Smooth muscle cell (in vitro differentiated cells): Measurements from ENCODE around the gene CXCL12. TPM values are rescaled to one million over a fixed set of nuclear protein-coding genes. Genes with fewer than 3 reads are reported as not detected.

Experiments
- DNase-seq: peaks from one replicate; lab custom pipeline; 2025; ENCODE audit not compliant: unreplicated experiment; lab: John Stamatoyannopoulos, UW
- H2AFZ ChIP-seq: fragments of 200-600 bp; sonication (generic); 2 replicates; pipeline ENCODE4 v1.6.0; 2016; ENCODE audit warnings: antibody characterized with exemption, low read depth, mild to moderate bottlenecking
- H3F3A ChIP-seq: fragments of 200-600 bp; sonication (generic); 2 replicates; pipeline ENCODE4 v1.6.0; 2017; ENCODE audit warnings: antibody characterized with exemption, low read depth
- H3K27ac ChIP-seq: fragments of 200-600 bp; sonication (generic); 2 replicates; pipeline ENCODE4 v1.5.1; 2016; ENCODE audit warnings: low read depth, mild to moderate bottlenecking
- H3K27me3 ChIP-seq: fragments of 200-600 bp; sonication (generic); 2 replicates; pipeline ENCODE4 v1.6.1; 2016; ENCODE audit warnings: low read depth, mild to moderate bottlenecking
- H3K36me3 ChIP-seq: fragments of 200-600 bp; sonication (generic); 2 replicates; pipeline ENCODE4 v1.5.1; 2016; ENCODE audit warnings: low read depth
- H3K4me1 ChIP-seq: fragments of 200-600 bp; sonication (generic); 2 replicates; pipeline ENCODE4 v1.5.1; 2016; ENCODE audit warnings: low read depth
- H3K4me2 ChIP-seq: fragments of 200-600 bp; sonication (generic); 2 replicates; pipeline ENCODE4 v1.6.0; 2016; ENCODE audit warnings: mild to moderate bottlenecking
- H3K4me3 ChIP-seq: fragments of 200-600 bp; sonication (generic); 2 replicates; pipeline ENCODE4 v1.5.1; 2016; ENCODE audit warnings: mild to moderate bottlenecking
- H3K79me2 ChIP-seq: fragments of 200-600 bp; sonication (generic); 2 replicates; pipeline ENCODE4 v1.6.0; 2016; ENCODE audit warnings: low read depth, mild to moderate bottlenecking
- H3K9ac ChIP-seq: fragments of 200-600 bp; sonication (generic); 2 replicates; pipeline ENCODE4 v1.6.0; 2016; ENCODE audit warnings: low read depth
- H3K9me3 ChIP-seq: fragments of 200-600 bp; sonication (generic); replicated peaks from 2 replicates; pipeline ENCODE4 v1.5.1; 2016; ENCODE audit warnings: low read depth
- H4K20me1 ChIP-seq: fragments of 200-600 bp; sonication (generic); 2 replicates; pipeline ENCODE4 v1.6.0; 2016; ENCODE audit warnings: low read depth
- WGBS: methylation state at CpG from one replicate; pipeline ENCODE4 v1.1.7; 2016; ENCODE audit warnings: low lambda C conversion rate; 5-methylcytosine and 5-hydroxymethylcytosine counted together
- polyA plus RNA-seq: library from polyadenylated mRNA; unstranded; fragments of >200 nt; fragmentation: Nextera tagmentation; extraction: Ambion mirVana; gene quantifications from 2 replicates; pipeline ENCODE4 v1.2.1, GENCODE V29; 2016
- total RNA-seq: library from RNA; depleted of rRNA; stranded (reverse); fragments of >200 nt; gene quantifications from 2 replicates; pipeline ENCODE4 v1.2.3, GENCODE V29; 2014
- TF ChIP-seq, protein P1 (sequence below): fragments of 200-600 bp; sonication (generic); IDR thresholded peaks from 2 replicates; pipeline ENCODE4 v1.5.1; 2017; ENCODE audit warnings: borderline replicate concordance, mild to moderate bottlenecking, antibody characterized with exemption; ENCODE audit not compliant: insufficient read depth, poor library complexity, severe bottlenecking

The CXCL12 gene
- total and polyA plus RNA-seq, 2 experiments from 2014 or later: 10.9 to 52.0 TPM

DNA sequence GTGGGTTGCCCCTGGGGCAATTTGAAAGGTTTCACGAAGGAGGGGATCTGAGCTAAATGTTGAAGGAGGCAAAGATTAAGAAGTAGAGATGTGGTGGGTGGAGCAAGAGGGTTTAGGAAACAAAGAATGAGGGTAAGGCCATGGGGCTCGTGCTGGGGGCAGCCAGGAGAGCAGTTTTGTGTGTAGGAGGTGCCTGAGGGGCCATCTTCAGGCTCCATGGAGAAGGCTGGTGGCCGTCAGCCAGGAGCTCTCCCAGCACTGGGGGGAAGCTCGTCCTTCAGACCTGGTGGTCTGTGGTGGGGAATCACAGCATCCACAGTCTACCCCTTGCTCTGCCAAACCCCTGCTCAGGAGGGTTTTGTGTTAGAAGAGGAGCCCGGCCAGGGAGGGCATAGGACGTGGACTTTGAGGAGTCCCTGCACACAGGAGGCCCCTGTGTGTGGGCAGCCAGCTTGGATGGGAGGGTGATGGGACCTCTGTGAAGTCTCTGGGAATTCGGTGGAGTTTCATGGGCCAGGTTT, 11.8 kb upstream of the CXCL12 start:
- no peak for DNase-seq
- H2AFZ ChIP-seq: no peak overlapping the region
- no peaks in the 10 kb centered on the region for H3F3A ChIP-seq
- 77% methylated on average over 7 of the region's 7 CpGs for WGBS
- TF ChIP-seq, protein P1, sequence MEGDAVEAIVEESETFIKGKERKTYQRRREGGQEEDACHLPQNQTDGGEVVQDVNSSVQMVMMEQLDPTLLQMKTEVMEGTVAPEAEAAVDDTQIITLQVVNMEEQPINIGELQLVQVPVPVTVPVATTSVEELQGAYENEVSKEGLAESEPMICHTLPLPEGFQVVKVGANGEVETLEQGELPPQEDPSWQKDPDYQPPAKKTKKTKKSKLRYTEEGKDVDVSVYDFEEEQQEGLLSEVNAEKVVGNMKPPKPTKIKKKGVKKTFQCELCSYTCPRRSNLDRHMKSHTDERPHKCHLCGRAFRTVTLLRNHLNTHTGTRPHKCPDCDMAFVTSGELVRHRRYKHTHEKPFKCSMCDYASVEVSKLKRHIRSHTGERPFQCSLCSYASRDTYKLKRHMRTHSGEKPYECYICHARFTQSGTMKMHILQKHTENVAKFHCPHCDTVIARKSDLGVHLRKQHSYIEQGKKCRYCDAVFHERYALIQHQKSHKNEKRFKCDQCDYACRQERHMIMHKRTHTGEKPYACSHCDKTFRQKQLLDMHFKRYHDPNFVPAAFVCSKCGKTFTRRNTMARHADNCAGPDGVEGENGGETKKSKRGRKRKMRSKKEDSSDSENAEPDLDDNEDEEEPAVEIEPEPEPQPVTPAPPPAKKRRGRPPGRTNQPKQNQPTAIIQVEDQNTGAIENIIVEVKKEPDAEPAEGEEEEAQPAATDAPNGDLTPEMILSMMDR: no peak
- no peaks in the 10 kb centered on the region for H3K9me3 ChIP-seq
- H3K4me3 ChIP-seq: no peak overlapping the region
- peaks cover 10% of the 10 kb centered on the region for H3K4me1 ChIP-seq
- H3K79me2 ChIP-seq: no peaks in the 10 kb centered on the region
- H3K27me3 ChIP-seq: peaks cover 26% of the 10 kb centered on the region
- H4K20me1 ChIP-seq: no peaks in the 10 kb centered on the region
- no peak overlapping the region for H3K9ac ChIP-seq
- H3K27ac ChIP-seq: no peak overlapping the region
- H3K36me3 ChIP-seq: no peaks in the 10 kb centered on the region
- H3K4me2 ChIP-seq: no peak overlapping the region

- peaks cover 26% of the 10 kb centered on the region for H3K27me3 ChIP-seq
Observed at GRCh38 chr10:44395902-44396670, 11.2 kb upstream of the CXCL12 start.

GRCh38 chr10:44395396-44395795, 10.5 kb upstream of the CXCL12 start:
- Histone ChIP-seq H2AFZ (no peak overlapping the region), H3F3A (no peaks in the 10 kb centered on the region), H3K9ac (no peak overlapping the region), H3K79me2 (no peaks in the 10 kb centered on the region), H4K20me1 (no peaks in the 10 kb centered on the region), H3K27me3 (peaks cover 21% of the 10 kb centered on the region), H3K4me1 (no peaks in the 10 kb centered on the region), H3K4me2 (no peak overlapping the region), H3K4me3 (no peak overlapping the region), H3K36me3 (no peaks in the 10 kb centered on the region), H3K27ac (no peak overlapping the region), H3K9me3 (no peaks in the 10 kb centered on the region)
- no peak for DNase-seq
- TF ChIP-seq, protein P1: no peak
- WGBS: 81% methylated on average over 5 of the region's 5 CpGs

More at GRCh38 chr10:44395902-44396670, 11.2 kb upstream of the CXCL12 start:
- Histone ChIP-seq H3F3A (no peaks in the 10 kb centered on the region), H3K4me1 (peaks cover 6% of the 10 kb centered on the region), H3K9me3 (no peaks in the 10 kb centered on the region), H3K27ac (no peak overlapping the region), H3K79me2 (no peaks in the 10 kb centered on the region), H3K4me2 (no peak overlapping the region), H3K36me3 (no peaks in the 10 kb centered on the region), H4K20me1 (no peaks in the 10 kb centered on the region), H2AFZ (no peak overlapping the region), H3K4me3 (no peak overlapping the region), H3K9ac (no peak overlapping the region)
- 89% methylated on average over 11 of the region's 11 CpGs for WGBS
- TF ChIP-seq, protein P1: no peak
- DNase-seq: no peak
